Skeletal muscle tissue (tissue), 4 donors: ENCODE results near the gene CTNNA2. TPM values are rescaled to one million over a fixed set of nuclear protein-coding genes. Genes with fewer than 3 reads are reported as not detected.

ENCODE experiments used
- H3K27ac ChIP-seq: one replicate; pipeline ENCODE4 v1.7.0; 2013; ENCODE audit warnings: mild to moderate bottlenecking, low read depth, low read length, inconsistent platforms
- H3K27me3 ChIP-seq, 3 donors: one replicate each; pipeline ENCODE4 v1.7.0; 2013; ENCODE audit warnings: low read length in 3 of 3; ENCODE audit not compliant: control insufficient read depth in 3 of 3, insufficient read depth in 3 of 3
- H3K36me3 ChIP-seq, 3 donors: one replicate each; pipeline ENCODE4 v1.7.0; 2013; ENCODE audit warnings: low read length in 3 of 3; ENCODE audit not compliant: control insufficient read depth in 3 of 3, insufficient read depth in 3 of 3
- H3K4me1 ChIP-seq, 3 donors: one replicate each; pipeline ENCODE4 v1.7.0; 2013; ENCODE audit warnings: low read length in 3 of 3, mild to moderate bottlenecking in 3 of 3; ENCODE audit not compliant: control insufficient read depth in 3 of 3, insufficient read depth in 3 of 3
- H3K4me3 ChIP-seq, 3 donors: one replicate each; pipeline ENCODE4 v1.7.0; 2013; ENCODE audit warnings: low read length in 3 of 3
- H3K9ac ChIP-seq, 3 donors: one replicate each; pipeline ENCODE4 v1.7.0; 2013; ENCODE audit warnings: low read length in 3 of 3, mild to moderate bottlenecking in 3 of 3, moderate library complexity in 2 of 3, low read depth in 1 of 3
- H3K9me3 ChIP-seq, 3 donors: one replicate each; pipeline ENCODE4 v1.7.0; 2013; ENCODE audit warnings: low read length in 3 of 3; ENCODE audit not compliant: control insufficient read depth in 3 of 3
- total RNA-seq: library from RNA; depleted of rRNA; stranded (reverse); fragments of >200 nt; gene quantifications from one replicate; pipeline ENCODE4 v1.2.3, GENCODE V29; 2014
- donor health status: Osteomylitis.

Gene CTNNA2
- total RNA-seq, 1 donor from 2014 or later = 1.0 TPM

- Histone ChIP-seq H3K9me3 (no peaks in the 10 kb centered on the region), H3K27ac (no peak overlapping the region), H3K9ac (no peak overlapping the region), H3K36me3 (no peaks in the 10 kb centered on the region), H3K4me1 (no peaks in the 10 kb centered on the region), H3K4me3 (no peak overlapping the region), H3K27me3 (no peaks in the 10 kb centered on the region)
Measured at GRCh38 chr2:79630972-79631557, 118.2 kb downstream of the CTNNA2 start.

- no peaks in the 10 kb centered on the region for H3K4me1 ChIP-seq
- no peak overlapping the region for H3K27ac ChIP-seq
- no peaks in the 10 kb centered on the region for H3K36me3 ChIP-seq
- H3K9me3 ChIP-seq = no peaks in the 10 kb centered on the region
- no peaks in the 10 kb centered on the region for H3K27me3 ChIP-seq
- no peak overlapping the region for H3K9ac ChIP-seq
- H3K4me3 ChIP-seq = no peak overlapping the region
Measured at GRCh38 chr2:79638410-79638809, 125.6 kb downstream of the CTNNA2 start.

- Histone ChIP-seq H3K4me3 (no peak overlapping the region), H3K27me3 (no peaks in the 10 kb centered on the region), H3K27ac (no peak overlapping the region), H3K9ac (no peak overlapping the region), H3K4me1 (no peaks in the 10 kb centered on the region), H3K9me3 (no peaks in the 10 kb centered on the region), H3K36me3 (no peaks in the 10 kb centered on the region)
Measured at GRCh38 chr2:79638954-79639353, 126.1 kb downstream of the CTNNA2 start.

GRCh38 chr2:79640001-79640400 is 127.2 kb downstream of the CTNNA2 start:
- H3K36me3 ChIP-seq = no peaks in the 10 kb centered on the region
- no peaks in the 10 kb centered on the region for H3K27me3 ChIP-seq
- H3K4me3 ChIP-seq = no peak overlapping the region
- no peaks in the 10 kb centered on the region for H3K9me3 ChIP-seq
- H3K27ac ChIP-seq = no peak overlapping the region
- H3K4me1 ChIP-seq = no peaks in the 10 kb centered on the region
- no peak overlapping the region for H3K9ac ChIP-seq

- Histone ChIP-seq H3K4me3 (no peak overlapping the region), H3K27me3 (no peaks in the 10 kb centered on the region), H3K4me1 (no peaks in the 10 kb centered on the region), H3K36me3 (no peaks in the 10 kb centered on the region), H3K9me3 (no peaks in the 10 kb centered on the region), H3K27ac (no peak overlapping the region), H3K9ac (no peak overlapping the region)
Measured at GRCh38 chr2:79649531-79649930, 136.7 kb downstream of the CTNNA2 start.

- Histone ChIP-seq H3K27ac (no peak overlapping the region), H3K4me3 (no peak overlapping the region), H3K9ac (no peak overlapping the region), H3K36me3 (no peaks in the 10 kb centered on the region), H3K27me3 (no peaks in the 10 kb centered on the region), H3K9me3 (no peaks in the 10 kb centered on the region), H3K4me1 (no peaks in the 10 kb centered on the region)
Measured at GRCh38 chr2:79660557-79660956, 147.7 kb downstream of the CTNNA2 start.

GRCh38 chr2:79665091-79665490 is 152.2 kb downstream of the CTNNA2 start:
- no peaks in the 10 kb centered on the region for H3K9me3 ChIP-seq
- no peaks in the 10 kb centered on the region for H3K27me3 ChIP-seq
- H3K27ac ChIP-seq = no peak overlapping the region
- no peaks in the 10 kb centered on the region for H3K36me3 ChIP-seq
- no peak overlapping the region for H3K9ac ChIP-seq
- H3K4me1 ChIP-seq = no peaks in the 10 kb centered on the region
- H3K4me3 ChIP-seq = no peak overlapping the region

GRCh38 chr2:79666430-79666829 is 153.6 kb downstream of the CTNNA2 start:
- no peaks in the 10 kb centered on the region for H3K27me3 ChIP-seq
- no peaks in the 10 kb centered on the region for H3K9me3 ChIP-seq
- H3K27ac ChIP-seq = no peak overlapping the region
- H3K4me1 ChIP-seq = no peaks in the 10 kb centered on the region
- no peak overlapping the region for H3K4me3 ChIP-seq
- no peaks in the 10 kb centered on the region for H3K36me3 ChIP-seq
- no peak overlapping the region for H3K9ac ChIP-seq

GRCh38 chr2:79669714-79670113 is 156.9 kb downstream of the CTNNA2 start:
- Histone ChIP-seq H3K27me3 (no peaks in the 10 kb centered on the region), H3K27ac (no peak overlapping the region), H3K9ac (no peak overlapping the region), H3K4me1 (no peaks in the 10 kb centered on the region), H3K9me3 (no peaks in the 10 kb centered on the region), H3K36me3 (no peaks in the 10 kb centered on the region), H3K4me3 (no peak overlapping the region)

- Histone ChIP-seq H3K27ac (no peak overlapping the region), H3K4me1 (no peaks in the 10 kb centered on the region), H3K27me3 (no peaks in the 10 kb centered on the region), H3K36me3 (no peaks in the 10 kb centered on the region), H3K4me3 (no peak overlapping the region), H3K9me3 (no peaks in the 10 kb centered on the region), H3K9ac (no peak overlapping the region)
Measured at GRCh38 chr2:79670198-79670597, 157.3 kb downstream of the CTNNA2 start.

- Histone ChIP-seq H3K9me3 (no peaks in the 10 kb centered on the region), H3K27me3 (no peaks in the 10 kb centered on the region), H3K4me1 (no peaks in the 10 kb centered on the region), H3K27ac (no peak overlapping the region), H3K4me3 (no peak overlapping the region), H3K9ac (no peak overlapping the region), H3K36me3 (no peaks in the 10 kb centered on the region)
Measured at GRCh38 chr2:79686884-79687283, 174.0 kb downstream of the CTNNA2 start.
